H1 (cell line): Measurements from ENCODE around the gene PXDN. TPM values are rescaled to one million over a fixed set of nuclear protein-coding genes. Genes with fewer than 3 reads are reported as not detected.

ENCODE experiments used
- CTCF ChIA-PET: fragments of 300-600 bp; sonication (Branson Sonifier 250); formaldehyde crosslinking; loops from one replicate; lab custom pipeline; 2021; ENCODE audit not compliant: partially characterized antibody; lab: Charles Lee
- POLR2A ChIA-PET: fragments of 300-600 bp; sonication (Branson Sonifier 250); formaldehyde crosslinking; loops from one replicate; lab custom pipeline; 2021; ENCODE audit warnings: inconsistent platforms; ENCODE audit not compliant: partially characterized antibody; lab: Charles Lee
- DNase-seq, 2 experiments: peaks; one replicate each; pipeline versions ENCODE4 v3.0.0 to v3.0.0-alpha.2; 2010 to 2022; ENCODE audit warnings: low spot score in 2 of 2, low read depth in 1 of 2, mixed read lengths in 1 of 2
- FAIRE-seq: peaks from 2 replicates; lab custom pipeline; 2011; peaks lifted over from hg19 to GRCh38; lab: Jason Lieb, UNC
- H2AFZ ChIP-seq: 2 replicates; pipeline ENCODE4 v1.8.1; 2012; ENCODE audit warnings: low read length, inconsistent platforms
- H2AK5ac ChIP-seq: 2 replicates; pipeline ENCODE4 v1.6.1; 2013; ENCODE audit warnings: low read depth, low read length
- H2BK120ac ChIP-seq: replicated peaks from 2 replicates; pipeline ENCODE3; 2013; ENCODE audit warnings: low read depth, low read length, inconsistent platforms
- H2BK12ac ChIP-seq: 2 replicates; pipeline ENCODE4 v1.6.1; 2013; ENCODE audit warnings: low read depth, low read length
- H2BK15ac ChIP-seq: 2 replicates; pipeline ENCODE4 v1.6.1; 2013; ENCODE audit warnings: low read length
- H2BK20ac ChIP-seq: 2 replicates; pipeline ENCODE4 v1.6.1; 2013; ENCODE audit warnings: low read length
- H2BK5ac ChIP-seq: 2 replicates; pipeline ENCODE4 v1.6.1; 2013; ENCODE audit warnings: low read depth, low read length
- H3K14ac ChIP-seq: 2 replicates; pipeline ENCODE4 v1.6.1; 2013; ENCODE audit warnings: inconsistent platforms; ENCODE audit not compliant: insufficient read length
- H3K18ac ChIP-seq: 2 replicates; pipeline ENCODE4 v1.6.1; 2013; ENCODE audit warnings: low read length; ENCODE audit errors: extremely low read depth
- H3K23ac ChIP-seq: 2 replicates; pipeline ENCODE4 v1.6.1; 2013; ENCODE audit warnings: inconsistent platforms; ENCODE audit not compliant: insufficient read length
- H3K23me2 ChIP-seq: 2 replicates; pipeline ENCODE4 v1.6.1; 2013; ENCODE audit warnings: low read depth, low read length
- H3K27ac ChIP-seq: 2 replicates; pipeline ENCODE4 v1.6.1; 2011; ENCODE audit warnings: low read depth, low read length, inconsistent platforms
- H3K27me3 ChIP-seq, 4 experiments: replicated peaks in 1 of 4; 1 replicate in 1 of 4; 2 replicates in 3 of 4; pipeline versions ENCODE4 v1.6.1 to v1.8.1; 2011 to 2013; ENCODE audit warnings: low read length in 3 of 4, mild to moderate bottlenecking in 3 of 4, inconsistent platforms in 2 of 4, mixed read lengths in 2 of 4, moderate library complexity in 1 of 4; ENCODE audit not compliant: control insufficient read depth in 3 of 4, insufficient read depth in 3 of 4; ENCODE audit errors: extremely low read depth in 1 of 4
- H3K36me3 ChIP-seq, 4 experiments: 2 replicates each; pipeline versions ENCODE4 v1.6.1 to v1.8.1; 2011 to 2013; ENCODE audit warnings: mild to moderate bottlenecking in 4 of 4, low read length in 3 of 4, moderate library complexity in 2 of 4, control low read depth in 1 of 4, inconsistent platforms in 1 of 4; ENCODE audit not compliant: insufficient read depth in 4 of 4, control insufficient read depth in 2 of 4
- H3K4ac ChIP-seq: replicated peaks from 2 replicates; pipeline ENCODE3; 2013; ENCODE audit warnings: low read length, low read depth, mixed read lengths, inconsistent platforms; ENCODE audit not compliant: insufficient read length
- H3K4me1 ChIP-seq, 4 experiments: replicated peaks in 1 of 4; 1 replicate in 1 of 4; 2 replicates in 3 of 4; pipeline versions ENCODE4 v1.6.1 to v1.8.1; 2011 to 2013; ENCODE audit warnings: low read length in 3 of 4, inconsistent platforms in 2 of 4, mixed read lengths in 1 of 4; ENCODE audit not compliant: insufficient read depth in 4 of 4, control insufficient read depth in 3 of 4
- H3K4me2 ChIP-seq, 2 experiments: 2 replicates each; pipeline versions ENCODE4 v1.6.1 to v1.8.1; 2011 to 2013; ENCODE audit warnings: low read depth in 2 of 2, low read length in 2 of 2, control low read depth in 1 of 2, inconsistent platforms in 1 of 2, mild to moderate bottlenecking in 1 of 2; ENCODE audit not compliant: insufficient read depth in 1 of 2
- H3K4me3 ChIP-seq, 4 experiments: fragments of 200-600, 300-600 bp in 1 of 4; sonication (generic), shearing (Covaris generic), sonication (Bioruptor Twin) in 1 of 4; 2 replicates each; pipeline versions ENCODE4 v1.5.1 to v1.8.1; 2011 to 2016; ENCODE audit warnings: low read length in 4 of 4, low read depth in 3 of 4, control low read depth in 2 of 4, inconsistent platforms in 2 of 4, mild to moderate bottlenecking in 2 of 4, mixed read lengths in 1 of 4, moderate library complexity in 1 of 4; ENCODE audit not compliant: insufficient read depth in 2 of 4; ENCODE audit errors: extremely low read depth in 1 of 4
- H3K56ac ChIP-seq: replicated peaks from 2 replicates; pipeline ENCODE3; 2013; ENCODE audit warnings: low read depth, mild to moderate bottlenecking, mixed read lengths, low read length, inconsistent platforms; ENCODE audit not compliant: insufficient read length
- H3K79me1 ChIP-seq: 2 replicates; pipeline ENCODE4 v1.6.1; 2013; ENCODE audit warnings: low read depth, low read length, control low read depth
- H3K79me2 ChIP-seq, 2 experiments: 2 replicates each; pipeline versions ENCODE4 v1.6.1 to v1.8.1; 2012 to 2013; ENCODE audit warnings: low read length in 2 of 2, mild to moderate bottlenecking in 2 of 2, inconsistent platforms in 1 of 2; ENCODE audit not compliant: insufficient read depth in 2 of 2, control insufficient read depth in 1 of 2
- H3K9ac ChIP-seq, 4 experiments: replicated peaks in 1 of 4; 1 replicate in 1 of 4; 2 replicates in 3 of 4; pipeline versions ENCODE4 v1.6.1 to v1.8.1; 2011 to 2013; ENCODE audit warnings: low read depth in 3 of 4, low read length in 3 of 4, control low read depth in 2 of 4, mild to moderate bottlenecking in 2 of 4, moderate library complexity in 2 of 4, inconsistent platforms in 1 of 4; ENCODE audit errors: extremely low read depth in 1 of 4
- H3K9me3 ChIP-seq, 2 experiments: 2 replicates each; pipeline versions ENCODE4 v1.6.1 to v1.8.1; 2012 to 2013; ENCODE audit warnings: mild to moderate bottlenecking in 2 of 2, moderate library complexity in 2 of 2, control low read depth in 1 of 2, inconsistent platforms in 1 of 2, low read depth in 1 of 2, low read length in 1 of 2, mixed read lengths in 1 of 2; ENCODE audit not compliant: insufficient read depth in 2 of 2
- H4K20me1 ChIP-seq, 2 experiments: replicated peaks in 1 of 2; 2 replicates each; pipeline versions ENCODE3 to v1.8.1; 2011 to 2013; ENCODE audit warnings: inconsistent platforms in 2 of 2, low read length in 2 of 2, mild to moderate bottlenecking in 1 of 2; ENCODE audit not compliant: insufficient read depth in 2 of 2, control insufficient read depth in 1 of 2
- H4K5ac ChIP-seq: 2 replicates; pipeline ENCODE4 v1.6.1; 2013; ENCODE audit warnings: low read length, low read depth, mixed read lengths, inconsistent platforms; ENCODE audit not compliant: insufficient read length
- H4K8ac ChIP-seq: 2 replicates; pipeline ENCODE4 v1.8.0; 2013; ENCODE audit warnings: mild to moderate bottlenecking, moderate library complexity, low read length, inconsistent platforms; ENCODE audit not compliant: insufficient read depth; ENCODE audit errors: extremely low read depth
- H4K91ac ChIP-seq: replicated peaks from 2 replicates; pipeline ENCODE3; 2013; ENCODE audit warnings: low read length, mixed read lengths, inconsistent platforms; ENCODE audit not compliant: insufficient read length
- ATF2 ChIP-seq: IDR thresholded peaks from 2 replicates; pipeline ENCODE4 v1.6.1; 2012; ENCODE audit warnings: low read length, inconsistent platforms
- CREB1 ChIP-seq: IDR thresholded peaks from 2 replicates; pipeline ENCODE4 v1.6.1; 2012; ENCODE audit warnings: inconsistent platforms
- GTF2F1 ChIP-seq: IDR thresholded peaks from 2 replicates; pipeline ENCODE4 v1.6.1; 2012; ENCODE audit warnings: low read depth, low read length, improper control_type of control experiment, borderline replicate concordance
- HDAC2 ChIP-seq, 2 experiments: fragments of 300-600 bp in 1 of 2; sonication (generic) in 1 of 2; IDR thresholded peaks; 2 replicates each; pipeline ENCODE4 v1.6.1; 2011 to 2012; ENCODE audit warnings: low read depth in 2 of 2, low read length in 2 of 2, mild to moderate bottlenecking in 2 of 2, moderate library complexity in 2 of 2, borderline replicate concordance in 1 of 2, inconsistent platforms in 1 of 2
- MAFK ChIP-seq: IDR thresholded peaks from 2 replicates; pipeline ENCODE4 v1.6.1; 2012; ENCODE audit warnings: low read depth, mild to moderate bottlenecking, improper control_type of control experiment, low read length
- PHF8 ChIP-seq: fragments of 200-600 bp; sonication (generic); conservative IDR thresholded peaks from 2 replicates; pipeline ENCODE4 v1.7.1; 2012; ENCODE audit warnings: low read depth, mild to moderate bottlenecking, inconsistent platforms, low read length, moderate library complexity
- SRF ChIP-seq: IDR thresholded peaks from 2 replicates; pipeline ENCODE4 v1.6.1; 2011; ENCODE audit warnings: mild to moderate bottlenecking, low read depth, low read length, moderate library complexity
- WGBS, 2 experiments: shearing (Covaris generic) in 1 of 2; methylation state at CpG; one replicate each; pipeline versions ENCODE4 v1.1.6 to v1.1.7; 2013 to 2015; ENCODE audit warnings: low lambda C conversion rate in 2 of 2, mixed read lengths in 2 of 2, inconsistent platforms in 1 of 2, low coverage in 1 of 2, missing lambda C conversion rate in 1 of 2; ENCODE audit not compliant: insufficient replicate concordance in 2 of 2, insufficient coverage in 1 of 2, insufficient read length in 1 of 2; ENCODE audit errors: extremely low coverage in 1 of 2, missing lambda C conversion rate in 1 of 2; 5-methylcytosine and 5-hydroxymethylcytosine counted together
- polyA plus RNA-seq, 7 experiments: library from polyadenylated mRNA; depleted of rRNA in 3 of 7; stranded (reverse) in 5 of 7; unstranded in 2 of 7; fragments of >200 nt in 5 of 7; fragments of 200-250 nt in 2 of 7; gene quantifications; 1 replicate in 5 of 7; 2 replicates in 1 of 7; 4 replicates in 1 of 7; pipeline versions ENCODE4 v1.2.1 to v1.2.3, GENCODE V29; 2011 to 2013; ENCODE audit warnings: missing spikeins in 2 of 7, mixed read lengths in 2 of 7
- total RNA-seq: library from RNA; stranded (reverse); fragmentation: NEBNext Ultra II Directional; extraction: Animal tissue kit (Norgen Biotek cat#: 25700); gene quantifications from 2 replicates; pipeline ENCODE4 v1.2.1, GENCODE V29; 2021
- TF ChIP-seq, protein P1 (sequence below): IDR thresholded peaks from 2 replicates; pipeline ENCODE4 v1.6.1; 2012; ENCODE audit warnings: inconsistent platforms

PXDN gene
- total and polyA plus RNA-seq, 2 of the 8 experiments (the other 6 are each of a cell fraction or from before 2014, with no cell fraction given) = 104 to 141 TPM

- no peak overlapping the region; the same call in 1 of the 2 replicates for H4K8ac ChIP-seq
- no peak overlapping the region for H3K56ac ChIP-seq
- no peak overlapping the region for H2AK5ac ChIP-seq
- DNase-seq (no peak), FAIRE-seq (no peak)
- H2AFZ ChIP-seq = no peak overlapping the region
- H3K79me2 ChIP-seq = no peaks in the 10 kb centered on the region
- no peaks in the 10 kb centered on the region for H3K36me3 ChIP-seq
- H3K4me2 ChIP-seq = no peak overlapping the region
- no peaks in the 10 kb centered on the region for H3K27me3 ChIP-seq
- H3K9ac ChIP-seq = no peak overlapping the region
- no peaks in the 10 kb centered on the region for H3K23me2 ChIP-seq
- no peak overlapping the region for H2BK12ac ChIP-seq
- TF ChIP-seq, protein P1, sequence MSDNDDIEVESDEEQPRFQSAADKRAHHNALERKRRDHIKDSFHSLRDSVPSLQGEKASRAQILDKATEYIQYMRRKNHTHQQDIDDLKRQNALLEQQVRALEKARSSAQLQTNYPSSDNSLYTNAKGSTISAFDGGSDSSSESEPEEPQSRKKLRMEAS = no peak
- TF ChIP-seq SRF = no peak
- TF ChIP-seq HDAC2 (IDR thresholded peaks at IDR 0.05; ENCODE audit: borderline replicate concordance in 1 of 2, low read depth in 2 of 2, low read length in 2 of 2) = no peak
- TF ChIP-seq GTF2F1 = no peak
- TF ChIP-seq CREB1 = no peak
- TF ChIP-seq ATF2 = no peak
- no peak for TF ChIP-seq MAFK
- no peak for TF ChIP-seq PHF8
- no peak overlapping the region for H2BK20ac ChIP-seq
- H4K91ac ChIP-seq = no peak overlapping the region
- H3K4me1 ChIP-seq = no peaks in the 10 kb centered on the region; a peak in 1 of 7 replicates
- no peak overlapping the region for H2BK5ac ChIP-seq
- no peak overlapping the region; the same call in 1 of the 2 replicates for H3K18ac ChIP-seq
- H3K4ac ChIP-seq = no peak overlapping the region
- no peak overlapping the region for H2BK15ac ChIP-seq
- 80% methylated on average over 16 of the region's 16 CpGs; no CpG with 5 or more reads in 1 of the 2 experiments for WGBS, 2 experiments
- no peaks in the 10 kb centered on the region for H3K9me3 ChIP-seq
- no peak overlapping the region for H2BK120ac ChIP-seq
- H4K5ac ChIP-seq = no peak overlapping the region
- H4K20me1 ChIP-seq = no peaks in the 10 kb centered on the region
- no peak overlapping the region for H3K23ac ChIP-seq
- H3K79me1 ChIP-seq = no peaks in the 10 kb centered on the region
- H3K4me3 ChIP-seq = no peak overlapping the region
- H3K14ac ChIP-seq = no peak overlapping the region
- ChIA-PET POLR2A (interaction anchor here (0.5 to 1.3 kb wide), 4 partner anchors 9 to 161 kb away, joined by 3 to 4 read pairs (median 3); no protein-coding TSS in a partner anchor), CTCF (interaction anchor here (1.0 to 4.7 kb wide), 10 partner anchors 9 to 189 kb away, joined by 3 to 32 read pairs (median 4); no protein-coding TSS in a partner anchor)
- H3K27ac ChIP-seq = no peak overlapping the region
Measured at GRCh38 chr2:1781291-1782080, 37.2 kb upstream of the PXDN start.
